ENCODE data around the gene GGA2.

The GGA2 gene

GRCh38 chr16:23414731-23415130, 95.6 kb downstream of the GGA2 start:
- DNase-seq (ENCODE audit: low read depth in 2 of 2) = no peak

Data from stimulated activated CD8-positive, alpha-beta memory T cell treated with anti-CD3 and anti-CD28 coated beads, Interleukin-2, amount 100 ng/mL, for 1 hour (primary cell).